HG03280 (cell line): ENCODE measurements around the gene MGRN1.

ENCODE experiments used
- ATAC-seq: cut with Tn5 transposase; IDR thresholded peaks from one replicate; pipeline ENCODE4 v1.9.1; 2021; ENCODE audit warnings: mild to moderate bottlenecking, moderate library complexity; ENCODE audit not compliant: unreplicated experiment

MGRN1 gene

DNA sequence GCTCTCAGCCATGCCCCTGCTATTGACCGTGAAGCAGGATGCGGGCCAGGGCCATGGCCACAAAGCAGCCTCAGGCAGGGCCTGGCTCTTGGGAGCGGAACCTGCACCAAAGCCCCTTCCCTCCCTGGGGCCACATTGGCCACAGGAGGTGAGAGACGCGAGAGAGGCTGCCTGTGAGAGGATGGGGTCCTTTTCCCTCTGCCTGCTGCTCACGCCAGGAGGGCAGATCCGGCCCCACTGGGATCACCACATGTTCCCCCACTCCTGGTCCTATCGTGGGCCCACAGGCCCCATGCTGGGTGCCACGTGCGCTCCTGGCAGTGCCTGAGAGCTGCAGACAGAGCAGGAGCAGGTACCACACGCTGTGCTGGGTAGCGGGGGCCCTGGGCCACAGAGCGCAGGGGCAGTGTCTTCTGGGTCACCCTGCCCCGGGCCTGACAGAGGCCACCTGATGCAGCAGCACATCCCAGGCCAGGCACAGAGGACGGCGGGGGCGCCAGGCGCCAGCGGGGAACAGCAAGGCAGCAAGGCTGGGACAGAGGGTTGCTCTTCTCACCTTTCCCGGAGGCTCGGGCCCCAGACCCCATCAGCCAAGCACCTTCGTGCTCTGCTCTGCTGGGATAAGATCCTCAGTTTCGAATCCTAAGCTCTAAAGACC, 59.6 kb downstream of the MGRN1 start:
- no peak for ATAC-seq

- ATAC-seq = no peak
Measured at GRCh38 chr16:4684763-4685162, 60.1 kb downstream of the MGRN1 start.

DNA sequence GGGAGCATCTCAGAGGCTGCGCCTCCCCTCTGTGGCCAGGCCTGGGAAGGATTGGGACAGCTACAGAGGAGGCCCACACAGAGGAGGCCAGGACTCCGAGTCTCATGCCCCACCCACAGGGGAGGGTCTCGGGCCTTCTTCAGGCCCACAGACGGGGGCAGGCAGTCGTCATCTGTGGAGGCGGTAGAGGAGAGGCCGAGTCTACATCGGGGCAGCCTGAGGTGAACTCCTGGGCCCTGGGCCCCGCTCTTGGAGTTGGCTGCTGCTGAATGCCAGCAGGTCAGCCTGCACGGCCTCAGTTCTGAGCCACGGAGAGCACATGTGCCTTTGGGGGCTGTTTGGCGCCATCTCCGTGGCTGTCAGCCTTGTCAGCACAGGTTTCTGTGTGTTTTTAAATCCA, 60.7 kb downstream of the MGRN1 start:
- no peak for ATAC-seq

- ATAC-seq = no peak
Measured at GRCh38 chr16:4685776-4686496, 61.3 kb downstream of the MGRN1 start.

- no peak for ATAC-seq
Measured at GRCh38 chr16:4686497-4687210, 62.0 kb downstream of the MGRN1 start.

GRCh38 chr16:4687416-4687815, 62.8 kb downstream of the MGRN1 start:
- no peak for ATAC-seq

DNA sequence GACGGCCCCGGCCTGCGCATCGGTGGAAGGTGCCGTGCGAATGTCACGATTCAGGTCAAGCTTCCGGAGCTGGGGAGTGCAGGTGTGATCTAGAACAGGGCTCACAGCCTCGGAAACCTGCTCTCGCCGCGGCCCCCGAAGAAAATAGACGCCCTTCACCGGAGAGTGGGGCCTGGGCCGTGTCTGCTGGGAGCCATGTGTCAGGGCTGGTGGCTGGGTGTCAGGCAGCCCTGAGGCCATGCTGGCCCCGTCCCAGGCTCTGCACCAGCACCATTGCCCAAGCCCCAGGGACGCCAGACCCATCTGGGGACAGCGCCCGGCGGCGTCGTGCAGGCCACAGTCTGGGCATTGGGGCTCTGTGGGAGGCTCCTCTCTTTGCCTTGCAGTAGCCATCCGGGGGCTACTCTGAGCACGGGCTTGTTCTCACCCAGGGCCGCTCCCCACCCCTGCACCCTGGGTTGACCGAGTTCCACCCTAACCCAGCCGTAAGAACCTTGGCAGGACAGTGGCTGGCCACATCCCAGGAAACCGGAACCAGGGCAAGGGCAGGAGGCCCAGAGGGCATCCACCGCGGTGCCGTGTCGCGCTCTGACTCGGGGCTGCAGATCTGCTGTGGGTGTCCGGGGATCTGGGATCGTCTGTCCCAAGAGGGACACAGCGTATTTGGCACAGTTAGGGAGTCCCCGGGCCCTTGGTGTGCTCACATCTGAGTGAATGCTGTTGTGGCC, 63.5 kb downstream of the MGRN1 start:
- no peak for ATAC-seq

DNA sequence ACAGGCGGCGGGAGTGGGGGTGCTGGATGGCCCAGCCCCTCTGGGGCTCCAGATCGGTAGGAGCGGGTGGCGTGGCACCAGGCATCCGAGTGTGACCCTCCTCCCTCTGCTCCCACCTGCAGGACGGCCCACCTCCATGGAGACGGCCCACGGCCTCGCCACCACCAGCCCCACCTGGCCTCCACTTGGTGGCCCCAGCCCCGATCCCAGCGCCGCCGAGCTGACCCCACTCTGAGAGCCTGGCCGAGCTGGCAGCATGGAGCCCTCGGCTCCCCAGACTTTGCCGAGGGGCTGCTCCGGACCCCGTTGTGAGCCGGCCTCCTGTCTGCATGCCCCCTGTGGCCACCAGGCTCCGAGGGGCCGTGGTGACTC, 64.0 kb downstream of the MGRN1 start:
- ATAC-seq = no peak

DNA sequence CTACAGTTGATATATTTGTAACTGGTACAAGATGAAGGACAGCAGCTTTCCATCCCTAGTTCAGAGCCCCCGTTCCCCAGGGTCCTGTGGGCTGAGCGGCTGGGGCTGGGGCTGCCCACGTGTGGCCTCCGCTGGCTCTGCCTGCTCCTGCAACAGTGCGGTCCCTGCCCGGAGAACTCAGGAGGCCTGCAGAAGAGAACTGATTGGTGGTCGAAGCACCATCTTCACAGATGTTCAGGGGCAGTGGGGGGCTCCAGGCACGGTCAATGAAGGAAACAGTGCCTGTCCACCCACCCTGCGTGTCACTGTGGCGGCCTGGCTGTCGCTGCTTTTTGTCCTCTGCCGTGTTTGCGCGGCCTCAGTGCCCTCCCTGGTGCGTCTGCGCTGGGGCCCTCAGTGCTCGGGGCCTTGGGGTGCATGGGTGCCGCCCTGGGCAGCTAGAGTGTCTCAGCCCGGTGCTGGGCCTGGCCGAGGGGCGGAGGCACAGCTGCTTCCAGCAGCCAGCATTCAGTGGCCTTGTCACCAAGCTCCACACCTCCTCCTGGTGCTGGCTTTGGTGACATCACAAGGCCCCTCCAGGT, 64.6 kb downstream of the MGRN1 start:
- ATAC-seq = no peak

DNA sequence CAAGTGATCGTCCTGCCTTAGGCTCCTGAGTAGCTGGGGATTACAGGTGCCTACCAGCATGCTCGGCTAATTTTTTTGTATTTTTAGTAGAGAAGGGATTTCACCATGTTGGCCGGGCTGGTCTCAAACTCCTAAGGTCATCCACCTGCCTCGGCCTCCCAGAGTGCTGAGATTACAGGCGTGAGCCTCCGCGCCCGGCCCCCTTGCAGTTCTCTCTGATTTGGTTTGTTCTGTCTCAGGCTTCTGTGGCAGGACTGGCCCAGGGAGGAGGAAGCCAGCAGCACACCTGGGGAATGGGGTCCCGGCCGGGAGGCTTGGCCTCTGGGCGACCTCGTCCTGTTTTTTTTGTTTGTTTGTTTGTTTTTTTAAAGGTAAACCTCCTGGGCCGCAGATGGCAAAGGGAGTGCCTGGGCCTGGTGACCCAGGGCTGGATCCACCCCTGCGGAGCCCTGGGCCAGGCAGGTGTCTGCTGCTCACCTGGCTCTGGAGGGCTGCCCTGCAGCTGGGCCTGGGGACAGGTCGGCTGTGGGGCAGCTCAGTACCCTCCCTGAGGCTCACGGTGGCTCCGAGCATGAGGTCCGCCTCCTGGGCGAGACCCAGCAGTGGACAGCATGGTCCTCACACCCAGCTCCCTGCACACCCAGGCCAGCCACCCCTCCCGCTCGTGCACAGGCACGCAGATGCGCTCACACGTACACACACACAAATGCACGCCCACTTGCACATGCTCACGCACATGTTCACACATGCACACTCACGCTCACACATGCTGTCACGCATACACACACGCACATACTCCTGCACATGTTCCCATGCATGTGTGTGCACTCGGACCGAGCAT, 65.5 kb downstream of the MGRN1 start:
- ATAC-seq = no peak

GRCh38 chr16:4690946-4691665, 66.5 kb downstream of the MGRN1 start:
- no peak for ATAC-seq

DNA sequence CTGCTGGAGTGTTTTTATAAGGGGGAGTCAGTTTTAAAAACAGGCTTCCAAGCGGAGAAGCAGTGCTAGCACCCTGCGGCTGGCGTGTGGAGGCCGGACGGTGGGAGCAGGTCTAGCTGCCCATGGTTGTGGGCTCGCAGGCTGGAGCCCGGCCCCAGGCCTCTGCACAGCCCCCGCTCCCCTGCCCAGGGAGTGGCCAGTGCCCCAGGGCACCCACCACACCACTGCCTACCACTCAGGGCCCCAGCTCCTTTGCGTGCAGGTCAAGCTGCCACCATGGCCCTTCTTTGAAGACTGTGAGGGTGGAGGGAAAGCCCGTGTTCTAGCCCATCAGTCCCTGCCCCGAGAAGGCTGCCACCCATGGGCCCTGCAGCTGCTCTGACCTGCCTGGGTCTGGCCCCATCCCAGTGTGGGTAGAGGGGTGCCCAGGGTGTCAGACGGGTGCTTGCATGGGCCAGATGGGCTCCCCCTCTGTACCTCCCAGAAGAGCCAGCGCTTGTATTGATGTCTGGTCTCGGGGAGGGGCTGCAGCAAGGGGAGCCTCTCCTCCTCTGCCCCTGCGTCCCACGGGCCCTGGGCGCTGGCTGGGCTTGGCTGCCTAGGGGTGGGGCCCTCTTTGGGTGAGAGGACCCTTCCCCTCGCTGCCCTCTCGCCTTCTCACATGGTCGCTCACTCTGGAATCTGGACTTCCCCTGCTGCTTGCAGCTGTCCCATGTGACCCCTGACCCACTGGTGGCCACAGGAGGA, 67.2 kb downstream of the MGRN1 start:
- no peak for ATAC-seq

DNA sequence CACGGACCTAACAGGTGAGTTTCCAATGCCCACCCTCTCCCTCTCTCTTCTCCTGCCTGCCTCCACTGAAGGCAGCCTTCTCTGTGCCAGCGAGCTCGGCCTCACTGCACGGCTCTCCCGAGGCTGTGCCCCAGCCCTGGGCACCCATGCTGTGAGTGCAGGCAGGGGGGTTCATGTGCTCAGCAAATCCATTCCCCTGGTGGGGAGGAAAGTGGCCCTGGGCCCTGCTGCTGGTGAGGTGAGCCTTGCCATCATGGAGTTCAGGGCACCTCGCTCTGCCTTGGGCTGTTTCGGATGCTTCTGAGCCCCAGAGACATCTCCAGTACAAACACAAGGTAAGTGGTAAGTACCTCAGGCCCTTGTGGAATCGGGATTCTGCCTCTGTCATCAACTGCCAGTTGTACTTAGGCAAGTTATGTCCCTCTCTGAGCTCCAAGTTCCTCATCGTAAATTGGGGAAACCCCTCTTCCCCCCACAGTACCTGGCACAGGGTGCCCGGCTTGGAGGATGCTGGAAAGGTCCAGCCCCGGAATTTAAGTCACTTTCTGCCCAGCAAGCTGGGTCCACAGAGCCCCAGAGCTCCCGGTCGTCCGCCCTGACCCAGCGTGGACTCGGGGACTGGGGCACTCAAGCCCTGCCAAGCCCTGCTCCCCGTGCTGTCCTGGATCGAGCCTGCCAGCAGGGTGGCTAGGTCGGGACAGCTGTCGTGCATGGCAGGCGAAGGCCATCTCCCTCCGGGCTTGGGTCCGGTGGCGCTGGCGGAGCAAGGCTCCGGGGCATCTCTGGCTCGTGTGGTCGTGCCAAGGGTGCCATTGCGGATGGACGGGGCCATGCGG, 68.1 kb downstream of the MGRN1 start:
- peak; percentile 8 for ATAC-seq

DNA sequence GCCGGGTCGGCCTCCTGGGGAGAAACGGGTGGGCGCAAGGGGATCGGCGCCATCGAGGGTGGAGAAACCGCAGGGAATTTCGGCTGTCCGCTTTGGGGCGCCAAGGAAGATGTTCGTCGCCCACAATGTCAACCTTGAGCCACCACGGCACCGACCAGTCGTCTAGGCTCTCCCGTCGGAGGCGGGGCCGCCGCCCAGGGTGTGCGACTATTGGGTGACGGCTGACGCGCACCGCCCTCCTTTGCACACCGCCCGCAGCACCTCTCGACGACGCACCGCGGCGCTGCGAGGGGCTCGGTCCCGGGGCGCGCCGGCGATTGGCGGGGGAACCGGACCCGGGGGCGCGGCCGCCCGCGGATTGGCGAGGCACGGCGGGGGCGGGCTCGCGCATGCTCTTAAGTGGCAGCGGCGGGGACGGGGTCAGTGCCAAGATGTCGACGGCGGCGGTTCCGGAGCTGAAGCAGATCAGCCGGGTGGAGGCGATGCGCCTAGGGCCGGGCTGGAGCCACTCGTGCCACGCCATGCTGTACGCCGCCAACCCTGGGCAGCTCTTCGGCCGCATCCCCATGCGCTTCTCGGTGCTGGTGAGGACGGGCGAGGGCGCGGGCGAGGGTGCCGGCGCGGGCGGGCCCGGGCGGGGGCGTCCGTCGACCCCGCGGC, 68.8 kb downstream of the MGRN1 start, which contains the start of gene NUDT16L1:
TSS of gene NUDT16L1 (plus strand) at position 267 of the 660 bp plus-strand sequence. CDS start at position 432, 165 bp downstream.
- peak; percentile 94 for ATAC-seq

- ATAC-seq = peak; percentile 6
Measured at GRCh38 chr16:4693956-4694641, 69.5 kb downstream of the MGRN1 start.

DNA sequence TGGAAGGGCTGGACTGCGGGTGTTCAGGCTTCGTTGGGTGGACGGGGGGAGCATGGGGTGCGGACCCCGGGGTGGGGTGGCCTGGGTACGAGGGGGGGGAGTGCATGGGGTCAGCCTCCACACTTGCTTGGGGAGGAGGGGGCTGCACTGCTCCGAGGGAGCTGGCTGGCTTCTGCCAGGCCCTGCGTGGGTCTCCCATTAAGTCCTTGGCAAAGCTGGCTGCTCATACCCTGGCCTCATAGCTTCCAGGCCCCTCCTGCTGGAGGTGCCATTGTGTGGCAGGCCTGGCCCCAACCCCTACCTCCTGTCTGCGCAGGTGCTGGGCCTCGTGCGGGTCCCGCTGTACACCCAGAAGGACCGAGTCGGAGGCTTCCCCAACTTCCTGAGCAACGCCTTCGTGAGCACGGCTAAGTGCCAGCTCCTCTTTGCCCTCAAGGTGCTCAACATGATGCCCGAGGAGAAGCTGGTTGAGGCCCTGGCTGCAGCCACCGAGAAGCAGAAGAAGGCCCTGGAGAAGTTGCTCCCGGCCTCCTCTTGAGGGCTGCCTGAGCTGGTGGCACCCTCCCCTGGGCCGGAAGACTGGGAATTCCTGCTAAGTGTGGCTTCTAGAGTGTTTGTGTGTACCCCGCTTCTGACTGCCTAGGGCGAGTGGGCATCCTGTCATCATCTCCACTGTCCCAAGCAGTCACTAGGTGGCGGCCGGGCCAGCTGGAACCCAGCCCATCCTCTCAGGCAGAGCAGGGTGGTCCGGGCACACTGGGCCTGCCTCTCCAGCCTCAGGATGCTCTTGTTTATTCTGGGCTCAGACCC, 70.2 kb downstream of the MGRN1 start:
- ATAC-seq = no peak
